ENCODE results near the gene ABCA13.
"Not testable (repeated sequence)": the region's sequence is repeated elsewhere in the genome, so short reads cannot be mapped to it uniquely, and the experiment has no call there.

The ABCA13 gene

DNA sequence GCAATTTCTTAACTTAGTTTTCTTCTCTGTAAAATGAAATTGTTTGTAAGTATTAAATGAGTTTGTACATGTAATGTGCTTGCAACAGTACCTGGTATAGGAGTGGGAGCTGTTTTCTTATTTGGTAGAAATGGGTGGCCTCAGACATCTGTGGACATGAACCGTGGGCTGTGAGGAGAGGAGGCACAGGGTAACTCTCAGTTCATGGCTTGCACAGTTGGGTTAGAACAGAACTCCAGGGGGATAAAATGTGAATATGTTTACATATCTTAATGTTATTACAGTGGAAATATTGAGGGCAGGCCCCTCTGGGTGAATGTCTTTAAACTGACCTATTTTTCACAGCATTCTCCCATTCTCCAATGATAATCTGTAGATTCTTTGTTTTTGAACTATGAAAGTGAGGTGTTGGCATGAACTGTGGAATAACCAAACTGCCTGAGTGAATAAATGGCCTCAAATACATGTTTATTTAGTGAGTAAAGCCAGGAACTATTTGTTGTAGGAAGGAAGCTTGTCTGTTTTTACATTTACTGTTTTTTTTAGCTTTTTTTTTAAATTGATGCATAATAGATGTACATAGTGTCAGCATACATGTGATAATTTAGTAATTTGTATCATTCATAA is 2.6 kb downstream of the ABCA13 start:
- peak; percentile 54 for DNase-seq (ENCODE audit: low spot score)

DNA sequence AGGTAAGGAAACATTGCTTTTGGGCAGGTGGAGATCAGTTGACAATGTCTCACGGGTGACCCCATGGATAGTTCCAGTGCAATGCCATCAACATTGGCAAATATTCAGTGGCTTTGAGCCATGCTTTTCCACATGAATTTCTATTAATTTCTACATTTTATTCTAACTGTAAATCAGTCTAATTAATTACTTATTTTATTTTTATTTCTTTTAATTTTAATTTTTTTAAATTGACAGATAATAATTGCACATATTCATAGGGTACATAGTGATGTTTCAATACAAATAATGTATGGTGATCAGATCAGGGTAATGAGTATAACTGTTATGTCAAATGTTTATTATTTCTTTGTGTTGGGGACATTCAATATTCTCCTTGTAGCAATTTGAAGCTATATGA is 3.8 kb downstream of the ABCA13 start:
- DNase-seq (ENCODE audit: low spot score): no peak

DNA sequence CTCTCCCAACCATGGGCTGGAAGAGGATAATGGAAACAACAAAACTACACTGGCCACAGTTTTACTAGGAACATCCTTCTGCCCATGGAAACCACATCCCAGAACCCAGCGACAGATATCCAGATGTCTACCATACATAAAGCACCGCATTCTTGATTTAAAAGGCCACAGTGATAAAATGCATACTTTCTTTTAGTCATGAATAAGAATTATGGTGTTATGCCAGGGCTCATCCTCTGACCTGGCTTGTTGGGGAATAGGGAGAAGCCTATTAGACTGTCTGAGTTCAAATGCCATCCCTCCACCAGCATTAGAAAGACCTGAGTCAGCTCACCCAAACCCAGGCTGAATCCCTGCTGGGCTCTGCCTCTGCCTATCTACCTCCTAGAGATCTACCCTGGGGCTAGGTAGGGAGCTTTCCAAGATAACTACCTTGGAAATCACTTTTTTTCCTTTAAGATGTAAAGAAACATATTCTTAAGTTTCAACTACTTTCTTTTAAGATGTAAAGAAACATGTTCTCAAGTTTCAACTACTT is 5.2 kb downstream of the ABCA13 start:
- no peak for DNase-seq (ENCODE audit: low spot score)

DNA sequence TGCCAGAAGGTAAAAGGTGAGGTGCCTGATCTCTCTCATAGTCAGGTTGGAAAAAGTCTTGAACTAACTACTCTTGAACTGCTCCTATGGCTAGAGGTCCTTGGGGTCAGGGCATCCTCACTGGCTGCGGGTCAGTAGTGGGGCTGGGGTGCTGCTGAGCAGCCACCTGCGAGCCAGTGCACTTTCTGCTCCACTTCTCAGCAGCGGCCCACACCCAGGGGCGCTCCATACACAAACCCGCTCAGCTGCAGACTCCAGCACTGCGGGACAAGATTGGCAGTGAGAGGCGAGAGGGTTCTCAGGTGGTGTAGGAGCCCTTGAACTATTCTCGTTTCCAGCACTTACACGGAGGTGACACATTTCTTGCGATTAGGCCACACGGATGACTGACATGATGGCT is 6.0 kb downstream of the ABCA13 start:
- no peak for DNase-seq (ENCODE audit: low spot score)

DNA sequence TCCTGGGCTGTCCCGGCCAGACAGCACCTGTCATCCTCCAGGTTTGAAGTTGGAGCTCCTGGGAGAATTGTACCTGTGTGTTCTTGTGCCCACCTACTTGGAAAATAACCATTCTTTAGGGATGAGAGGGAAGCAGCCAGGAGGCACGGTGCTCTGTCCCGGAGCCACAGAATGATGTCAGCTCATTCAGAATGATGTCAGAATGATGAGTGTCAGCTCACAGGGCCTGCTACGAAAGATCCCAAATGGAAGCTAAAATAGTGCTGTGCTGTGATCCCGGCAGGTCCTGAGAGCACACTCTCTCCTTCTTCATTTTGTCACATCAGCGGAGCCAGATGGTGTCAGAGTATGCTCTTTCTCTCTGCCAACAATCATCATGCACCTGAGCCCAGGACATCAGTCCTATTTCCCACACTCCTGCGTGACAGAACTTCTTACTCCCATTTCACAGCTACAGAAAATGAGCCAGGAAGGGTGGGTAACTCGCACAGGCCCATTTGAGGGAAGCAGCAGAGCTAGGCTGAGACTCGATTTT is 8.3 kb downstream of the ABCA13 start:
- no peak for DNase-seq (ENCODE audit: low spot score)

DNA sequence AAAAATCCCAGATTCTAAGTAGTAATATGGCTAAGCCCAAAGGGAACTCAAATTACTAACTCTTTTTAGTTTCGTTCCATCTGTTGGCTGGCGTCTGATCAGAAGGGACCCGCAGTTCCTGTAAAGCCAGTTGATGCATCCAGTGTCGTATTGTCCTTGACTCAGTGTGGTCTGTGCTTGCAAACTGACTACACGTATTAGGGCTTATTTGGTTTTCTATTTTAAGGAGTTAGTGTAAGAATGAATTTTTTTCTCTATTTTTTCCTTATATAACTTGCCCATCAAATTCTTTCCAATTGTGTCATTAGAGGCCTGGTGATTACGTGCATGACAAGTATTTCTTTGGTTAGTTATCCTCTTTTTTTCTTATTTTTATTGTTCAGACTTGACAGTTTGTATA is 9.7 kb downstream of the ABCA13 start:
- peak; percentile 66 for DNase-seq (ENCODE audit: low spot score)

DNA sequence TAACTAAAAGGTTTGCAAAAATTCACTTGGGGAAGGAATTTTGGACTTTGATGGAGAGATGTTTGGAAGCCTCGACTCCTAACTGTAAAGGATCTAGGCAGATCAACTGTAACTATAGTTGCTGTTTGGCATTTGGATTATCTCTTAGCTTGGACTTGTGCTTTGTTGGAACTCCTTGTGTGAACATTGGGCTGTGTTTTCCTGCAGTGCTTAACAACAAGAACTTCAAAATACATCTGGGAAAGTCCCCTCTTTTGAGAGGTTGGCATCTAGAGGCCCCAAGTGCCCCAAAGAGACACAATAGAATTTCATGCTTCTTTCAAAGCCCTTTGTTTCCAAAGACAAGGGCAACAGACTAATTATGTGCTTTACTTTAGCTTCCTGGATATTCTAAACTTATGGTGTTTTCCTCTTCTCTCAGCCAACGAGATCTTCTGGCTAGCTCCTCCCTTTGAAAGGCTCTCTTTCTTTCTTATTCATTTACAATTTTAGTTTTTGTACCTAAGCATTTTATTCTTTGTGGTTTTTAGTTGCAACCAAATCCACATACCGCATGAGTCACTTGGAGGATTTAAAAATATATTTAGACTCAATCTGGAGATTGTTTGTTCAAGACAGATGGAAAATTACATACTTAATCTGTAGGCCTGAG is 11.6 kb downstream of the ABCA13 start:
- peak; percentile 38 for DNase-seq (ENCODE audit: low spot score)

DNA sequence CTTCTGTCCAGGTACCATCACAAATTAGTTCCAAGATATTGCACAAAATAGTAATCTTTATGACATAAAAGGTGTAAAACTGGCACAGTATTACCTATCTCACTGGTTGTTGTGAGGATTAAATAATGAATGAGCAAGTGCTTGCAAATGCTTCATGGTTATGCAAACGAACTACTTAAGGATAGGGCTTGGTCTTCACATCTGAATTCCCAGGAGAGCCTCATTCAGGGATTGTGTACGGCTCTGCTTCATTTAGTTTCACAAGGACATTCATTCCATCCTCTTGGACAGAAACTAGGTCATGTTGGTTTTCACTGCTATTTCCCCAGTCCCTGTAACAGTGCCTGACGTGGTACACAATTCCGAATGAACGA is 12.1 kb downstream of the ABCA13 start:
- no peak for DNase-seq (ENCODE audit: low spot score)

DNA sequence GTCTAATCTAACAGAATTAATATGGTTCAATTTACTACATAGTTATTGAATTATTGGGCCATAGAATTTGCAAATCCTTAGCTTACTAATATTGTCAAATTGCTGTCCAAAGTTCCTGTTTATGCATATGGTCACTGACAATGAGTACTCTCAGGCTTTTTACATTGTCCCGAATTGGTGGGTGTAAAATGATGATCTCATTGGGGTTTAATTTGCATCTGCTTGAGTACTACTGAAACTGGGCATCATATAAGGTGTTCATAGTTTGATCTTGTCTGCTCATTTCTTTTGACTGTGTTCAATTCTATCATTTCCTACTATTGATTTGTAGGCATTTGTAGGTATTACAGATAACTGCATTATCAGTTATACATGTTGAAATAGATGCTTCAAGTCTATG is 12.7 kb downstream of the ABCA13 start:
- DNase-seq (ENCODE audit: low spot score): no peak

DNA sequence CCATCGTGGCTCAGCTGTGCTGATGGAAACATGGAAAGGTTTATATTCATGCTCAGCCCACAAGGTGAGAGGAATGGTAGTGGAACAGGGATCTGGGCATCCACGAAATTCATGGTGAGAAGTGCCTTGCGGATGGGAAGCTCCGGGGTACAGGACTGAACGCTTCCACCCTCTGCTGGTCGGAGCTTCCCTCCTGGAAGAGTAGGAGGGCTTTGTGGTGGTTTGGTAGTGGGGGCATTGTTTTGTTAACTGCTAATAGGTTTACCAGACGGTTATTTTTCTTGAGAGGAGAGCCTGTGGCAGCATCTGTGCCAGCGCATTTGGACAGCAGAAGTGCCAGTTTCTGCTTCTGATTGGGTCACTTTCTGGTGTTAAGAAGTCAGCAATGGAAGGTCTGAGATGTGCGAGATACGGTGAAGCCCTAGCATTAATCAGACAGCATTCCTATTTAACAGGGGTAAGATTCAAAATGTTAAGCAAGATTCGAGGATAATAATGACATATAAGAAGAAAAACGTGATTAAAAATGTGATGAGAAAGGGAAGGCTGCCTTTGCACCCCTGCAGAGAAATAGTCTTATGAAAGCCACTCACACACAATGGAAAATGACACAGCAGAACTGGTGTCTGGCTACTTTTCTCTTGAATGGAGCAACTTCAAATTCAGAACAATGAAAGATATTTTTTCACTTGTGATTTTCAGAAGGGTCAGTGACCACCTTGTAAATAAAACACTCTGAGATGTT is 17.7 kb downstream of the ABCA13 start:
- no peak for DNase-seq (ENCODE audit: low spot score)

DNA sequence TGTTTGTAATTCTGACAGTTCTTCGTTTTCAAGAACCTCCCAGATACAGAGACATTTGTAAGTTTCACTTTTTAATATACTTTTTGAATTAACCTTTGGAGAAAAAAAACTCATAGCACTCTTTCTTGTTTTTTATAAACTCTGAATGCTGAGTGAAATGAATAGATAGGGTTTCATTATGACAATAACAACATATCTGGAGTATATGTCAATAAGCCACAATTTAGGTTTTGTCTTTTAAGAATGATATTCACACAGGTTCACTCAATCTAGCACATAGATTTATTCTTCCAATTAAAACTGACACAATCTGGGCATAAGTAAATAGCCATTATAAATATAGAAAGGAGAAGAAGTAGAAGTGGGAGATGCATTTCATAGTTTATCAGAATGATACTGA is 21.7 kb downstream of the ABCA13 start:
- no peak for DNase-seq (ENCODE audit: low spot score)

DNA sequence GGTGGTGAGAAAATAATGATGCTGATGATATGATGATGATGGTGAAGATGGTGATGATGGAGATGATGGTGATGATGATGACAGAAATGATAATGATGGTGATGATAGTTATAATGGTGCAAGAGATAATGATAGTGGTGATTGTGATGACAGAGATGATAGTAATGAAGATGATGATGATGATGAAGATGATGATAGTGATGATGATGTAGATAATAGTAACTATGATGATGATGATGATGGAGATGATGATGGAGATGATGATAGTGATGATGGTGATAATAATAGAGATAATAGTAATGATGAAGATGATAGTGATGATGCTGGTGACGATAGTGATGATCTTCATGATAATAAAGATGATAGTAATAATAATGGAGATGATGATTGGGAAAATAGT is 22.2 kb downstream of the ABCA13 start:
- no peak for DNase-seq (ENCODE audit: low spot score)

DNA sequence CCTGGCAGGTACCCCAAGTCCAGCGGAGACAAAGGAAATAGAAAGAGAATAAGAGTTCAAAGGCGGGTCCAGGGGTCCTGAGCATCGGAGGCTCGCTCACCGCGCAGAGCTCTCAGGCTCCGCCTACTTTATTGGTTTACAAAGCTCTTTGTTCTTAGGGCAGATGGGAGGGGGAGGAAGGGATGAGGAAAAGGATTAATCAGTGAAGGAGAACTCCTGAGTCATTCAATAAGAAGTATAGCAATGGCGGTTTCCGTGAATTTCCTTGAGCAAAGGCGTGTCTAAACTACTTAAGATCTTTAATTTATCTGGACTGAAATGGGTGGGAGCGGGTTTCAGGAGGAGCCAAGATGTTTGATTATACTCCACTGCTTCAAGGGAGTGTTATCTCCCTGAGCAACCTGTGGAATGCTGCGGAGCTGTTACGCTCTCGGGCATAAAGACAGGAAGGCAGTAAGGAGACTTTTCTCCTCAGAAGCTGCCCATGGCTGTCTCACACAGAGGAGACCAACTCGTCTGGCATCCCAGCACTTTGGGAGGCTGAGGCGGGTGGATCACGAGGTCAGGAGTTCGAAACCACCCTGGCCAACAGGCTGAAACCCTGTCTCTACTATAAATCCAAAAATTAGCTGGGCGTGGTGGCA is 29.8 kb downstream of the ABCA13 start:
- not testable (repeated sequence) for DNase-seq (ENCODE audit: low spot score)

DNA sequence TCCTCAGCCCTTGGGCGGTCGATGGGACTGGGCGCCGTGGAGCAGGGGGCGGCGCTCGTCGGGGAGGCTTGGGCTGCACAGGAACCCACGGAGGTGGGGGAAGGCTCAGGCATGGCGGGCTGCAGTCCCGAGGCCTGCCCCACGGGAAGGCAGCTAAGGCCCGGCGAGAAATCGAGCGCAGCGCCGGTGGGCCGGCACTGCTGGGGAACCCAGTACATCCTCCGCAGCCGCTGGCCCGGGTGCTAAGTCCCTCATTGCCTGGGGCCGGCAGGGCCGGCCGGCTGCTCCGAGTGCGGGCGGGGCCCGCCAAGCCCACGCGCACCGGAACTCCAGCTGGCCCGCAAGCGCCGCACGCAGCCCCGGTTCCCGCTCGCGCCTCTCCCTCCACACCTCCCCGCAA is 31.7 kb downstream of the ABCA13 start:
- not testable (repeated sequence) for DNase-seq (ENCODE audit: low spot score)

DNA sequence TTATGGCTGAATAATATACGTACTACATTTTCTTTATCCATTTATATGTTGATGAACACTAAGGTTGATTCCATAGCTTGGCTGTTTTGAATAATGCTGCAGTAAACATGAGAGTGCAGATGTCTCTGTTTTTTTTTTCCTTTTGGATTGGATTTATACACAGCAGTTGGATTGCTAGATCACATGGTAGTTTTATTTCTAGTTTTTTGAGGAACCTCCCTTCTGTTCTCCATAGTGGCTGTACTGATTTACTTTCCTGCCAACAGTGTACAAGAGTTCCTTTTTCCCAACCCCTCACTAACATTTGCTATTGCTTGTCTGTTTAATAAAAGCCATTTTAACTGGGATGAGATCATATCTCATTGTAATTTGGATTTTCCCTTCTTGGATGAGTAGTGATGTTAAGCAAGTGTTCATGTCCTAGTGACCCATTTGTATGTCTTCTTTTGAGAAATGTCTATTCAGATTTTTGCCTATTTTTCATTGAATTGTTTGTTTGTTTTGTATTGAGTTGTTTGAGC is 36.0 kb downstream of the ABCA13 start:
- no peak for DNase-seq (ENCODE audit: low spot score)

DNA sequence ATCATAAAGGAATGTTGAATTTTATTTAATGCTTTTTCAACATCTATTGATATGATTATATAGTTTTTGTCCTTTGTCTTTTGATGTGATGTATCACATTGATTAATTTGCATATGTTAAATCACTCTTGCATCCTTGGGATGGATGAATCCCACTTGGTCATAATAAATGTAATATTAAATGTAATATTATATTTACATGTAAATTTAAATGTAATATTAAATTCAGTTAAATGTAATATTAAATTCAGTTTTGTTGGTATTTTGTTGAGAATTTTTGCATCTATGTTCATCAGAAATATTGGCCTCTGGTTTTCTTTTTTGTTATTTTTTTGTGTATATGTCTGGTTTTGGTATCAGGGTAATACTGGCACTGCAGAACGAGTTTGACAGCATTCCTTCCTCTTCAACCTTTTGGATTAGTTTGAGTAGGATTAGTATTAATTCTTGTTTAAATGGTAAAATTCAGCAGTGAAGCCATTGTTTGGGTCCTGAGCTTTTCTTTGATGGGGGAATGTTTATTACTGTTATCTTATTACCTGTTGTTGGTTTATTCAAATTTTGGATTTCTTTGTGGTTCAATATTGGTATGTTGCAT is 37.8 kb downstream of the ABCA13 start:
- DNase-seq (ENCODE audit: low spot score): no peak

DNA sequence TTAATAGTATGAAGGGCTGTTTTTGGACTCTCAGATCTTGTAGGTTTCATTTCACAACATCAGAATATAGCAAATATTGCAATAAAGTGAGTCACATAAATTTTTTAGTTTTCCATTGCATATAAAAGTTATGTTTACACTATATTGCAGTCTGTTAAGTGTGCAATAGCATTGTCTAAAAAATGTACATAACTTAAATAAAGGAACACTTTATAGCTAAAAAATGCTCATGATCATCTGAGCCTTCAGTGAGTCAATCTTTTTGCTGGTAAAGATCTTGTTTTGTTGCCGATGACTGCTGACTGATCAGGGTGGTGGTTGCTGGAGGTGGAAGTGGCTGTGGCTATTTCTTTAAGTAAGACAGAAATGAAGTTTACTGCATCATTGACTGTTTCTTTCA is 42.0 kb downstream of the ABCA13 start:
- no peak for DNase-seq (ENCODE audit: low spot score)

DNA sequence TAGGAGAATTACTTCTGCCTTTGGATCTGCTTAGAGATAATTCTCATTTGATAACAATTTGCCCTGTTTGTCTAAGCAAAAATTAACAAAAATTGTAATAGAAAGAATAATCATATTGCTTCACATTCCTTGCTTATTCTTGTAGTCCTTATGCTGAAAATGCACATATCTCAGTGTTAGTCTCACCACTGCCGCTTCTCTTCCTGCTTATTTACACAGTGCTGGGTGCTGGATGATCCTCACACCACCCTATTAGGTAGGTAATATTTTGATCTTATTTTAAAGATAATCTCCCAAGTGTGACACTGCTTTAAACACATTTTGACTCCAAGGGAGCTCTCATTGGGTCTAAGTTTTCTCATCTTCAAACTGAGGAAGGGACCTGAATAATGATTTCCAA is 46.0 kb downstream of the ABCA13 start:
- no peak for DNase-seq (ENCODE audit: low spot score)

DNA sequence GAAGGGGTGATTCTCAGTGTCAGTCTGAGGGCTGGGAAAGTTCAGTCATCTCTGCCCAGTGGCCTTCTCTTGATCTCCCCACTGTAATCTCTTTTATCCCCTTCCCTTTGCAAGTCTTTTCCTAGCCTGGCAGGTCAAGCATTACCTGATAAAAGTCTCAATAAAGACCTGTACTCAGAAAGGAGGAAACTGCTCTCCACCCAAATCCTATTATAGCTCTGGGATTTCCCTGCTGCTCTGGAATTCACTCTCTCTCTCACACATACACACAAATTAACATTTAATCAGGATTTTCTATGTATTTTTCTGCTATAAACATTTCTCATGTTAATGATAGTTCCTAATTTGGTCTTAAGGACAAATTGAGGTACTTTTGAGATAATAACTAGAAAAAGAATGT is 46.5 kb downstream of the ABCA13 start:
- DNase-seq (ENCODE audit: low spot score): no peak

DNA sequence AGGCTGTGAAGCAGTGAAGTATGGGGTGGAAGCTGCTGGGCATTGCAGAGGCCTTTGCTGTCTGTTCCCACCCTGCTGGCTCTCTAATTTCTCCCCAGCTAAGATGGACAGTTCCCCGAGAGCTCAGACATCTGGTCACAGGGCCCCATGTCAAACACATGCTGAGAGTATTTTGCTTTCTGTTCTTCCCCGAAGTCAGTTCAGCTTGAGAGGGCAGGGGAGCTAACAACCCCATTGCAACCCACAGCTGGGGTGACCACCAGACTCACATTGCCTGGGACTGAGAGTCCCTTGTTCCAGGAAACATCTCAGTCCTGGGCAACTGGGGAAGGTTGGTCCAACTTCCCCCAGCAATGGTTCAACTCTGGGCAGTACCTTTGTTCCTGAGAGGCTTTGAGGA is 52.8 kb downstream of the ABCA13 start:
- DNase-seq (ENCODE audit: low spot score): no peak

DNA sequence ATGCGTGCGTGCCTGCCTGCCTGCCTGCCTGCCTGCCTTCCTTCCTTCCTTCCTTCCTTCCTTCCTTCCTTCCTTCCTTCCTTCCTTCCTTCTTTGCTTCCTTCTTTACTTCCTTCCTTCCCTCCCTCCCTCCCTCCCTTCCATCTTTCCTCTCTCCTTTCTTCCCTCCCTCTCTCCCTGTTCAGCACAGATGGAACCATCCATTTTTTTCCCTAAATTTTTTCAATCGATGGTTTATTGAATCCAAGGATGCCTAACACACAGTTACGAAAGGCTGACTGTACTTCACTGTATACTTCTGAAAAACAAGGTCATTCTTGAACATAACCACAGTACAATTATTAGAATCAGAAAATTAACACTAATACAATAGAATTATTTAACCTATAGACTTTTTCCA is 53.8 kb downstream of the ABCA13 start:
- DNase-seq (ENCODE audit: low spot score): no peak

DNA sequence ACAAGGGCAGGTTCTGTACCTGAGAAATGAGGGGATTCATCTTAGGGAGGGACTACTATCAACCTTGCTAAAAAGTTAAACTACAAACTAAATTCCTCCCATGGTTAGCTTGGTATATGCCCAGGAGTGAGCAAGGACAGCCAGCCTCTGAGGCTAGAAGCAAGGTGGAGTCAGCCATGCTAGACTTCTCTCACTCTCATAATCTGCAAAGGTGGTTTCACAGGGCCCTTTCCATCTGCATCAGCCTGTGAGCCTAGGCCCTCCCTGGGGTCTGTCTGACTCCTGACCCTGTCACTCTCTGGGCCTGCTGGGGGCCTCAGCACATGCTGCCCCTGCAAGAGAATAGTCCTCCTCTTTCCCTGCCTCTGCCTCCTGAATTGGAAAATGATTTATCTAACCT is 66.1 kb downstream of the ABCA13 start:
- no peak for DNase-seq (ENCODE audit: low spot score)

Measured in hepatic stellate cell (primary cell).